ENCODE results near the gene GPR87. TPM values are rescaled to one million over a fixed set of nuclear protein-coding genes. Genes with fewer than 3 reads are reported as not detected.

GPR87 gene
- total RNA-seq, 2 donors from 2014 or later = not detected

DNA sequence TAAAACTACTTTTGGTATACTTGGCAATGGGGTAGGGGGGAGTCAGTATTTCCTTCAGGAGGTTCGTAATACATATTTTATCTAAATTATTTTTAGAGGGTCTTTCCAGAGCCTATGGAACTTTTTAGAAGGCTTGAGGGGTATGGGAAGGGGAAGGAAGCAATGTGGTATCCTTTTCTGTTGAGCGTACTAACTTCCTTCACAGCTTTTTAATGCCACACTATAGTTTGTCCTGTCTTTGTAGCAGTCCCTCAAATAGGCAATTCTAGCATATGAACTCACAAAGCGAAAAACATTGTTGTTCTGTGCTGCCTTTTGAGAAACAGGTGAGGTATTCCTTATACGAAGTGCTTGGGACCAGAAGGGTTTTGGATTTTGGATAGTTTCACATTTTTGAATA, 35.0 kb upstream of the GPR87 start:
- TF ChIP-seq CTCF (IDR thresholded peaks at IDR 0.05) = no peak
- TF ChIP-seq POLR2A (IDR thresholded peaks at IDR 0.05) = no peak
- intact Hi-C loops (cut with DNase I) = no loop called here
- Histone ChIP-seq H3K36me3 (replicated peaks in 1 of 2; ENCODE audit: insufficient read depth in 1 of 2, low read depth in 2 of 2) (no peaks in the 10 kb centered on the region), H3K4me3 (no peak overlapping the region), H3K4me1 (no peaks in the 10 kb centered on the region), H3K9me3 (no peaks in the 10 kb centered on the region), H3K27ac (peak overlapping the region in 1 of 4 donors; percentile 57), H3K27me3 (no peaks in the 10 kb centered on the region)
- DNase-seq (no peak), ATAC-seq (no peak)
- WGBS, 2 donors = 74 to 76% methylated on average over 4 of the region's 4 CpGs

DNA sequence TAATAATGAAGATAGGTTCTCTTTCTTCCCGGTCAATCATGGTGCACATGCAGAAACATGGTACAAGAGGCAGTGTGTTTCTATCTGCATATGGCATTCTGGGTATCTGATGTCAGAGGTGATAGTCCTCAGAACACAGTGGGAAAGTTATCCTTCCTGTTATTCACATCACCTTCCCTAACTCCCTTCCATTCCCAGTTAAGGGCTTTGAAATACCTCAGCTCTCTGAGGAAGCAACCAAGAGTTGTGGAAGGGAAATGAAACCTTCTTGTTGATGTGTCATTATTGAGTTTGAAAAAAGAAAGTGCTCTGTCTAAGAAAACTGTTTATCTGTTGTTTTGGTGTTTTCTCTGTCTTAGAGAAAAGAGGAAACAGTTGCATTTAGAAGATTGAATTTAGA, 34.6 kb upstream of the GPR87 start:
- Histone ChIP-seq H3K4me1 (no peaks in the 10 kb centered on the region), H3K9me3 (no peaks in the 10 kb centered on the region), H3K36me3 (replicated peaks in 1 of 2; ENCODE audit: insufficient read depth in 1 of 2, low read depth in 2 of 2) (no peaks in the 10 kb centered on the region), H3K4me3 (no peak overlapping the region), H3K27ac (peak overlapping the region in 1 of 4 donors; percentile 57), H3K27me3 (no peaks in the 10 kb centered on the region)
- WGBS, 2 donors = 86 to 90% methylated on average over 1 of the region's 1 CpG
- no peak for TF ChIP-seq CTCF (IDR thresholded peaks at IDR 0.05)
- no peak for TF ChIP-seq POLR2A (IDR thresholded peaks at IDR 0.05)
- DNase-seq = no peak
- intact Hi-C loops (cut with DNase I) = no loop called here
- no peak for ATAC-seq

DNA sequence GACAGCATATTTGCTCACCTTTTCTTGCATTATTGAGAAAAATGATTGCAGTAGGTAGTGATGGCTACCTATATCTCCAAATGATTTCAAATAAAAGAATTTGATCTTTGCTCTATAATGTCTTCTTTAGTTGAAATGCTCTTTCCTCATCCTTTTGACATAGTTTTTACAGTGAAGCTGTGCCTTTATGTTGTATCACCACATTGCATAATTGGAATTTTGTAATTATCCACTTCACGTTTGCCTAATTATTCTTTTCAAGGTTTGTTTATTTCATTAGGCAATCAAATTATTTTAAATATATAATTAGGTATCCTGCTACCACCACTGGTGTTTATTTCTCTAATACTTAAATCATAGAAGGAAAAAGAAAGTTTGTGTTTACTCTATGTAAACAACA, 34.0 kb upstream of the GPR87 start:
- no peaks in the 10 kb centered on the region for H3K9me3 ChIP-seq
- 59 to 71% methylated on average over 1 of the region's 1 CpG for WGBS, 2 donors
- no peak overlapping the region for H3K27ac ChIP-seq
- H3K36me3 ChIP-seq (replicated peaks in 1 of 2; ENCODE audit: insufficient read depth in 1 of 2, low read depth in 2 of 2) = no peaks in the 10 kb centered on the region
- DNase-seq (no peak), ATAC-seq (no peak)
- no peaks in the 10 kb centered on the region for H3K27me3 ChIP-seq
- H3K4me3 ChIP-seq = no peak overlapping the region
- intact Hi-C loops (cut with DNase I) = no loop called here
- H3K4me1 ChIP-seq = no peaks in the 10 kb centered on the region
- TF ChIP-seq CTCF (IDR thresholded peaks at IDR 0.05) (no peak), POLR2A (IDR thresholded peaks at IDR 0.05) (no peak)

GRCh38 chr3:151347432-151347831, 30.8 kb upstream of the GPR87 start:
- Histone ChIP-seq H3K4me1 (no peaks in the 10 kb centered on the region), H3K27me3 (no peaks in the 10 kb centered on the region), H3K4me3 (no peak overlapping the region), H3K9me3 (no peaks in the 10 kb centered on the region), H3K36me3 (replicated peaks in 1 of 2; ENCODE audit: insufficient read depth in 1 of 2, low read depth in 2 of 2) (no peaks in the 10 kb centered on the region), H3K27ac (no peak overlapping the region)
- no peak for ATAC-seq
- intact Hi-C loops (cut with DNase I) = no loop called here
- DNase-seq = peak in 2 of 4 donors; percentile 6 to 50
- TF ChIP-seq POLR2A (IDR thresholded peaks at IDR 0.05) (no peak), CTCF (IDR thresholded peaks at IDR 0.05) (no peak)
- 61 to 70% methylated on average over 6 of the region's 6 CpGs for WGBS, 2 donors

DNA sequence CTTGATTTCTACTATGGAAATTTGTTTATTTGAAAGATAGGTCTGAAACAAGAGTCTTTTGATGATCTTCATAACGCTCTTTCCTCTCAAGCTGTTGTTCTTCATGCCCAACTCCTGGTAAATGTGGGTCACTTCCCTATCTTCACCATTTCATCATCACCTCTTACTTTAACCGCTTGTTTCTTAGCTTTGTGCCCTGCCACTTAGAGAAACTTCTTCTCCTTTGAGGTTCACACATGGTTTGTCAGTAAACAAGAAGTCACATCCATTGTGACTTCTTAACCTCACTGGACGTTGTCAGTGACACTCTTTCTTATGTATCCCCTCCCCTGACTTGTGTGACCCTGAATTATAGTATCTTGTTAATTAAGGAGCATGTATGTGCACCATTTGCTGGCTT, 29.7 kb upstream of the GPR87 start:
- no peaks in the 10 kb centered on the region for H3K4me1 ChIP-seq
- no peaks in the 10 kb centered on the region for H3K27me3 ChIP-seq
- H3K9me3 ChIP-seq = no peaks in the 10 kb centered on the region
- DNase-seq (peak in 1 of 4 donors; percentile 7), ATAC-seq (no peak)
- peak overlapping the region in 1 of 4 donors; percentile 49 for H3K27ac ChIP-seq
- H3K36me3 ChIP-seq (replicated peaks in 1 of 2; ENCODE audit: insufficient read depth in 1 of 2, low read depth in 2 of 2) = no peaks in the 10 kb centered on the region
- no peak overlapping the region for H3K4me3 ChIP-seq
- intact Hi-C loops (cut with DNase I) = no loop called here
- 59 to 66% methylated on average over 3 of the region's 3 CpGs for WGBS, 2 donors
- TF ChIP-seq POLR2A (IDR thresholded peaks at IDR 0.05) (no peak), CTCF (IDR thresholded peaks at IDR 0.05) (no peak)
